ELF-1 (cell line): ENCODE data around the gene XPNPEP2.

ENCODE experiments used
- DNase-seq: peaks from one replicate; pipeline ENCODE4 v3.0.0-alpha.2; 2016; ENCODE audit warnings: low read depth, low spot score

Gene XPNPEP2

GRCh38 chrX:129749069-129749468 is 10.3 kb downstream of the XPNPEP2 start:
- DNase-seq = no peak

GRCh38 chrX:129750971-129751370 is 12.2 kb downstream of the XPNPEP2 start:
- no peak for DNase-seq

- peak; percentile 83 for DNase-seq
Observed at GRCh38 chrX:129754056-129755024, 15.6 kb downstream of the XPNPEP2 start.

GRCh38 chrX:129755779-129756650 is 17.2 kb downstream of the XPNPEP2 start:
- peak; percentile 77 for DNase-seq

GRCh38 chrX:129759576-129760061 is 20.8 kb downstream of the XPNPEP2 start:
- peak; percentile 69 for DNase-seq

GRCh38 chrX:129760155-129760554 is 21.4 kb downstream of the XPNPEP2 start:
- DNase-seq = no peak

- DNase-seq = no peak
Observed at GRCh38 chrX:129760981-129761380, 22.2 kb downstream of the XPNPEP2 start.

GRCh38 chrX:129761596-129761995 is 22.8 kb downstream of the XPNPEP2 start:
- no peak for DNase-seq

- DNase-seq = no peak
Observed at GRCh38 chrX:129762448-129762847, 23.7 kb downstream of the XPNPEP2 start.

GRCh38 chrX:129763666-129764065 is 24.9 kb downstream of the XPNPEP2 start:
- DNase-seq = no peak

GRCh38 chrX:129768186-129768585 is 29.4 kb downstream of the XPNPEP2 start:
- no peak for DNase-seq

- DNase-seq = peak; percentile 21
Observed at GRCh38 chrX:129768586-129769466, 30.0 kb downstream of the XPNPEP2 start.

GRCh38 chrX:129769467-129770154 is 30.8 kb downstream of the XPNPEP2 start:
- no peak for DNase-seq

- no peak for DNase-seq
Observed at GRCh38 chrX:129771266-129771995, 32.7 kb downstream of the XPNPEP2 start.

- DNase-seq = no peak
Observed at GRCh38 chrX:129772796-129773431, 34.1 kb downstream of the XPNPEP2 start.

- peak; percentile 23 for DNase-seq
Observed at GRCh38 chrX:129773649-129774458, 35.1 kb downstream of the XPNPEP2 start.

- peak; percentile 24 for DNase-seq
Observed at GRCh38 chrX:129777218-129778030, 38.6 kb downstream of the XPNPEP2 start.
